Spinal cord (tissue), 10 donors: ENCODE data around the gene SH3TC2. TPM values are rescaled to one million over a fixed set of nuclear protein-coding genes. Genes with fewer than 3 reads are reported as not detected.

ENCODE experiments used
- DNase-seq, 6 donors: peaks; one replicate each; pipeline versions ENCODE4 v3.0.0 to v3.0.0-alpha.2; 2013 to 2015; ENCODE audit warnings: low spot score in 6 of 6, low read depth in 4 of 6
- H3K27ac ChIP-seq: one replicate; pipeline ENCODE4 v1.5.1; 2013; ENCODE audit warnings: low read depth, low read length, control low read depth
- H3K27me3 ChIP-seq: one replicate; pipeline ENCODE4 v1.6.1; 2013; ENCODE audit warnings: low read length; ENCODE audit not compliant: control insufficient read depth, insufficient read depth
- H3K36me3 ChIP-seq: one replicate; pipeline ENCODE4 v1.6.1; 2013; ENCODE audit warnings: low read length; ENCODE audit not compliant: control insufficient read depth, insufficient read depth
- H3K4me1 ChIP-seq: one replicate; pipeline ENCODE4 v1.6.1; 2013; ENCODE audit warnings: low read length; ENCODE audit not compliant: control insufficient read depth, insufficient read depth
- H3K4me3 ChIP-seq: one replicate; pipeline ENCODE4 v1.5.1; 2013; ENCODE audit warnings: low read depth, low read length, control low read depth
- H3K9me3 ChIP-seq: one replicate; pipeline ENCODE4 v1.6.1; 2013; ENCODE audit warnings: low read length; ENCODE audit not compliant: control insufficient read depth, insufficient read depth
- WGBS: methylation state at CpG from one replicate; pipeline ENCODE4 v1.1.5; 2013; ENCODE audit warnings: missing lambda C conversion rate; ENCODE audit not compliant: insufficient coverage; 5-methylcytosine and 5-hydroxymethylcytosine counted together
- polyA plus RNA-seq, 2 donors: library from polyadenylated mRNA; unstranded; fragments of 120-200 nt; gene quantifications; one replicate each; pipeline ENCODE4 v1.2.1, GENCODE V29; 2013; ENCODE audit not compliant: insufficient read length in 2 of 2
- total RNA-seq, 2 donors: library from RNA; depleted of rRNA in 1 of 2; stranded (reverse); fragments of 120-200 nt in 1 of 2; fragments of >200 nt in 1 of 2; gene quantifications; one replicate each; pipeline versions ENCODE4 v1.2.3 to v1.2.4, GENCODE V29; 2013 to 2014
- donor health status: healthy.

Gene SH3TC2
- total and polyA plus RNA-seq, 4 donors = 4.0 to 43.7 (median 10.9) TPM

- no peaks in the 10 kb centered on the region for H3K36me3 ChIP-seq
- H3K27ac ChIP-seq = peak overlapping the region; percentile 35
- no peaks in the 10 kb centered on the region for H3K27me3 ChIP-seq
- peaks cover 16% of the 10 kb centered on the region for H3K4me1 ChIP-seq
- H3K9me3 ChIP-seq = no peaks in the 10 kb centered on the region
- H3K4me3 ChIP-seq = no peak overlapping the region
- WGBS = 80% methylated on average over 1 of the region's 2 CpGs
- no peak for DNase-seq
Observed at GRCh38 chr5:149063896-149064478, 1.1 kb upstream of the SH3TC2 start.

DNA sequence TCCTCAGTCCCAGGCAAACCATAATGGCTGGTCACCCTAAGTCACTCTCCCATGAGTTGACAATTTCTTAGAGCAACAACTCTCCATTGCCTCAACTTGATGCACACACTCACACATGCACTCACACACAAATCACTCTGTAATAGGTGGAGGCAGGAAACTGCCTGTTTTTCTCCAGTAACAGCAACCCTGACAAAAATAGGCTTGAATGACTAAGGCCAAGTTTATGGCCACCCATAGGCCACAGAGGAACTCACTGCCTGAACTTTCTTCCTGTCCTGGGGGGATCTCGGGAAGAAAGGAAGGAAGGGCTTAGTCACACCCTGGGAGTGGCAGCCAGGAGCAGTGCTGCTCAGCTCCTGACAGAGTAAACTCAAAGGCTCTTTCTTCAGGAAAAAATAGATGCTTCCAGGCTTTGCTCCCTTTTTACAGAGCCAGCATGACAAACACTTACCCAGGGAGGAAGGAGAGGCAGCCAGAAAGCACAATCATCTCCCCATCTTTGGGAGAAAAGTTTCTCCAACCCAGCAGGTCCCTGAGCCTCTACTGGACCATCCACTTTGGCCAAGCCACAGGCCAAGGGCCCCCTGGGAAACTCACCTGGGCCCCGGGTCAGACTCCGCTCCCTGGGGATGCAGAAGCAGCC is 368 bp downstream of the SH3TC2 start:
- 46% methylated on average over 3 of the region's 3 CpGs for WGBS

GRCh38 chr5:149061341-149061740 is 1.5 kb downstream of the SH3TC2 start:
- DNase-seq = no peak
- no peak overlapping the region for H3K27ac ChIP-seq
- no peak overlapping the region for H3K4me3 ChIP-seq
- WGBS = 92% methylated on average over 2 of the region's 4 CpGs
- H3K27me3 ChIP-seq = no peaks in the 10 kb centered on the region
- no peaks in the 10 kb centered on the region for H3K36me3 ChIP-seq
- H3K4me1 ChIP-seq = peaks cover 16% of the 10 kb centered on the region
- H3K9me3 ChIP-seq = no peaks in the 10 kb centered on the region

More for the DNA sequence above, 368 bp downstream of the SH3TC2 start:
- peak in 1 of 6 donors; percentile 17 for DNase-seq
- Histone ChIP-seq H3K36me3 (no peaks in the 10 kb centered on the region), H3K9me3 (no peaks in the 10 kb centered on the region), H3K4me1 (peaks cover 16% of the 10 kb centered on the region), H3K27me3 (no peaks in the 10 kb centered on the region), H3K4me3 (peak overlapping the region; percentile 19), H3K27ac (peak overlapping the region; percentile 84)

GRCh38 chr5:149060325-149060724 is 2.5 kb downstream of the SH3TC2 start:
- no peak overlapping the region for H3K4me3 ChIP-seq
- H3K27me3 ChIP-seq = no peaks in the 10 kb centered on the region
- WGBS = 0% methylated on average over 1 of the region's 1 CpG
- H3K4me1 ChIP-seq = peaks cover 16% of the 10 kb centered on the region
- no peaks in the 10 kb centered on the region for H3K9me3 ChIP-seq
- no peak overlapping the region for H3K27ac ChIP-seq
- no peaks in the 10 kb centered on the region for H3K36me3 ChIP-seq
- no peak for DNase-seq

DNA sequence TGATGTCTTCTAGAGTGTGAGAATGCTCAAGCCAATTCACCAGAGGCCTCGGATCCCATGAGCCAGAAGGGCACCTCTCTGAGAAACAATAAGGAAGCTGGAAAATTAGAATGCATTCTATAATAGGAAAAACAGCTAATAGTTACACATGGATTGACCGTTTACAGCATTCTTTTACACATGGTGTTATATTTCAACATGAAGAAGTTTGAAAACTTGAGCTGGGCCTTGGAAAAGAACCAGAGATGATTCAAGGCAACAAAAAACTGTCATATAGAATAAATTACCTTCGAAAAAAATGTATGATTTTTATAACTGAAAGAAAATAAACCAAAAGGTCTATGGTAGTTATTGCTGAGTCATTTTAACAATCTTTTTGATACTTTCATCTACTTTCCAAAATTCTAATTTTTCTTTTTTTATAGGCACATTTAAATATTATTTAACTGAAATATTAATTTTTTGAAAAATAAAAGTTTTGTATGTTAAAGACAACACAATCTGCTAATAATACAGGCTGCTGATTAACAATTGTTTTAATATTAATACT is 6.2 kb downstream of the SH3TC2 start:
- no CpG with 5 or more reads among the region's 3 CpGs for WGBS

DNA sequence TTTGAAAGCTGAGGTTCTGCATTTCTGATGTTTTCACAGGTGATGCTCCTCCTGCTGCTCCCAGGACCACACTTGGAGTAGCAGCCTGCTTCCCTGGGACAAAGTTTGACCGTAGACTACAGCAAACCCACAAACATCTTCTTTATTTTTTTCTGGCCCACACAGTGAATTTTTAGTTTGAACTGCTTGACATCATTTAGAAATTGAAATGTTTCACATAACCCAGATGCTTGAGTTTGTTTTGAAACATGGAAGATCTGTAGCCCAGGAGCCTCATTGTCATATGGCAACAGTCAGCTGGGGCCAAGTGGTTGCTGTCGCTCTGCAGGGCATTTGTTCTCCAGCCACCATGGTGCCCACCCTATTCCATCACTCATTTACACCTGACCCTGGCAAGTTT is 8.4 kb downstream of the SH3TC2 start:
- Histone ChIP-seq H3K27ac (no peak overlapping the region), H3K4me1 (no peaks in the 10 kb centered on the region), H3K9me3 (no peaks in the 10 kb centered on the region), H3K4me3 (no peak overlapping the region), H3K36me3 (no peaks in the 10 kb centered on the region), H3K27me3 (no peaks in the 10 kb centered on the region)
- DNase-seq = no peak
- WGBS = no CpG with 5 or more reads among the region's 2 CpGs

More for the DNA sequence above, 6.2 kb downstream of the SH3TC2 start:
- Histone ChIP-seq H3K9me3 (no peaks in the 10 kb centered on the region), H3K27ac (no peak overlapping the region), H3K36me3 (no peaks in the 10 kb centered on the region), H3K4me3 (no peak overlapping the region), H3K4me1 (no peaks in the 10 kb centered on the region), H3K27me3 (no peaks in the 10 kb centered on the region)
- DNase-seq = no peak

GRCh38 chr5:149053072-149053695 is 9.7 kb downstream of the SH3TC2 start:
- Histone ChIP-seq H3K27me3 (no peaks in the 10 kb centered on the region), H3K4me3 (no peak overlapping the region), H3K27ac (peak overlapping the region; percentile 16), H3K4me1 (no peaks in the 10 kb centered on the region), H3K9me3 (no peaks in the 10 kb centered on the region), H3K36me3 (no peaks in the 10 kb centered on the region)
- 60% methylated on average over 2 of the region's 2 CpGs for WGBS
- DNase-seq = peak in 2 of 6 donors; percentile 63 to 81

DNA sequence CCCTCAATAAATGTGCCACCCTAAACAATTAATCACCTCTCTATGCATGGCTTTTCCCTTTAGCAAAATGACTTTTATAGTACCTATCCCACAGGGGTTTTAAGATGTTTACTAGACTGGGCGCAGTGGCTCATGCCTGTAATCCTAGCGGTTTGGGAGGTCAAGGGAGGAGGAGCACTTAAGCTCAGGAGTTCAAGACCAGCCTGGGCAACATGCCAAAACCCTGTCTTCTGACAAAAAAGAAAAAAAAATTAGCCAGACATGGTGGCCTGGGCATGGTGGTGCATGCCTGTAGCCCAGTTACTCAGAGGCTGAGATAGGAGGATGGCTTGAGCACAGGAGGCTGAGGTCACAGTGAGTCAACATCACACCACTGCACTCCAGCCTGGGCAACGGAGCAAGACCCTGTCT is 13.5 kb downstream of the SH3TC2 start:
- DNase-seq = no peak
- no peaks in the 10 kb centered on the region for H3K4me1 ChIP-seq
- H3K27ac ChIP-seq = no peak overlapping the region
- 100% methylated on average over 1 of the region's 3 CpGs for whole genome bisulfite sequencing
- no peaks in the 10 kb centered on the region for H3K9me3 ChIP-seq
- H3K36me3 ChIP-seq = no peaks in the 10 kb centered on the region
- H3K4me3 ChIP-seq = no peak overlapping the region
- H3K27me3 ChIP-seq = no peaks in the 10 kb centered on the region

DNA sequence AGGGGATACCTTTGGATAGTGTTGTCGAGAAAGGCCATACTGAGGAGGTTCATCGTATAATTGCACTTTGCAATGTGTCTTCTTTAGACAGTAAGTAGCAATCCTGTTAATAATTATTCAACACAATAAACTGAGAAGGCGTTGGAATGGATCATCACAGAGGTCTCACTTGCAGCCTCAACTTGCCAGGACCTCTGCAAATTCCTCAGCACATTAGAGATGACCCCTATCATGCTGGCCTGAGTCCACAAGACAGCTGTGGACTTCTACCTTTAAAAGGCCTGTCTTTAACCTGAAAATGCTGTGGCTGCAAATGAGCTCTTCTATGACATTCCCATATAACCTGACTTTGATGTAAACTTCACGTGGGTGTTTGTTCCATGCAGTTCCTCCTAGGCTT is 14.1 kb downstream of the SH3TC2 start:
- H3K4me3 ChIP-seq = no peak overlapping the region
- H3K27me3 ChIP-seq = no peaks in the 10 kb centered on the region
- no peak overlapping the region for H3K27ac ChIP-seq
- DNase-seq = no peak
- no peaks in the 10 kb centered on the region for H3K9me3 ChIP-seq
- no peaks in the 10 kb centered on the region for H3K4me1 ChIP-seq
- H3K36me3 ChIP-seq = no peaks in the 10 kb centered on the region
- 71% methylated on average over 2 of the region's 4 CpGs for WGBS
